WTC11 (cell line): Measurements from ENCODE around the gene CD101. TPM values are rescaled to one million over a fixed set of nuclear protein-coding genes. Genes with fewer than 3 reads are reported as not detected.

Experiments
- ATAC-seq: fragments of 200-7000 bp; cut with Tn5 transposase; 2 replicates; pipeline ENCODE4 v1.10.0; 2021; ENCODE audit warnings: mild to moderate bottlenecking, moderate library complexity
- CTCF ChIA-PET: fragments of 300-600 bp; sonication (Branson Sonifier 250); formaldehyde crosslinking; loops from one replicate; lab custom pipeline; 2021; ENCODE audit warnings: antibody characterized with exemption; lab: Charles Lee
- POLR2A ChIA-PET: fragments of 350-600 bp; sonication (Branson Sonifier 250); formaldehyde crosslinking; loops from one replicate; lab custom pipeline; 2021; ENCODE audit warnings: antibody characterized with exemption; lab: Charles Lee
- DNase-seq: peaks from one replicate; pipeline ENCODE4 v3.0.0; 2021; ENCODE audit warnings: low spot score
- H3K27ac Mint-ChIP-seq: 2 replicates; pipeline ENCODE4 v1.8.0; 2021; ENCODE audit warnings: mixed read lengths
- H3K27me3 Mint-ChIP-seq: 2 replicates; pipeline ENCODE4 v1.8.0; 2021; ENCODE audit warnings: low read depth, mild to moderate bottlenecking, moderate library complexity, mixed read lengths
- H3K36me3 Mint-ChIP-seq: 2 replicates; pipeline ENCODE4 v1.8.0; 2021; ENCODE audit warnings: mixed read lengths
- H3K4me1 Mint-ChIP-seq: 2 replicates; pipeline ENCODE4 v1.8.0; 2022; ENCODE audit warnings: mixed read lengths
- H3K4me3 Mint-ChIP-seq: 2 replicates; pipeline ENCODE4 v1.8.0; 2021; ENCODE audit warnings: mild to moderate bottlenecking, moderate library complexity, mixed read lengths
- H3K9me3 Mint-ChIP-seq: 2 replicates; pipeline ENCODE4 v1.8.0; 2021; ENCODE audit warnings: mixed read lengths
- AR ChIP-seq: fragments of 250-450 bp; sonication (Bioruptor Pico); IDR thresholded peaks from 2 replicates; pipeline ENCODE4 v1.9.0; 2021; ENCODE audit warnings: mild to moderate bottlenecking
- CDX4 ChIP-seq: fragments of 250-450 bp; sonication (Bioruptor Pico); IDR thresholded peaks from 2 replicates; pipeline ENCODE4 v1.9.0; 2021; ENCODE audit warnings: moderate library complexity, mild to moderate bottlenecking, inconsistent platforms, borderline replicate concordance
- CREB1 ChIP-seq: sonication (generic); formaldehyde crosslinking; IDR thresholded peaks from 2 replicates; pipeline ENCODE4 v1.8.0; 2023; ENCODE audit warnings: mild to moderate bottlenecking, missing genetic modification reagents
- E2F1 ChIP-seq: sonication (generic); formaldehyde crosslinking; IDR thresholded peaks from 2 replicates; pipeline ENCODE4 v1.8.0; 2022; ENCODE audit warnings: mild to moderate bottlenecking, missing genetic modification reagents
- ETV6 ChIP-seq: sonication (generic); formaldehyde crosslinking; IDR thresholded peaks from 2 replicates; pipeline ENCODE4 v1.8.1; 2022; ENCODE audit warnings: mild to moderate bottlenecking, missing genetic modification reagents
- IRF2 ChIP-seq: sonication (generic); formaldehyde crosslinking; IDR thresholded peaks from 2 replicates; pipeline ENCODE4 v1.8.0; 2022; ENCODE audit warnings: low read depth, missing genetic modification reagents, borderline replicate concordance
- MLX ChIP-seq: sonication (generic); formaldehyde crosslinking; IDR thresholded peaks from 2 replicates; pipeline ENCODE4 v1.8.1; 2023; ENCODE audit warnings: mild to moderate bottlenecking, missing genetic modification reagents, moderate library complexity
- OVOL2 ChIP-seq: fragments of 250-450 bp; sonication (Bioruptor Pico); IDR thresholded peaks from 2 replicates; pipeline ENCODE4 v1.9.0; 2021; ENCODE audit warnings: mild to moderate bottlenecking, borderline replicate concordance
- RORB ChIP-seq: fragments of 250-450 bp; sonication (Bioruptor Pico); IDR thresholded peaks from 2 replicates; pipeline ENCODE4 v1.9.0; 2021; ENCODE audit warnings: mild to moderate bottlenecking
- SMAD3 ChIP-seq: sonication (generic); formaldehyde crosslinking; IDR thresholded peaks from 2 replicates; pipeline ENCODE4 v1.8.0; 2022; ENCODE audit warnings: missing genetic modification reagents, mild to moderate bottlenecking, borderline replicate concordance
- STAT6 ChIP-seq: sonication (generic); formaldehyde crosslinking; conservative IDR thresholded peaks from 2 replicates; pipeline ENCODE4 v1.8.1; 2023; ENCODE audit warnings: mild to moderate bottlenecking, low read depth, missing genetic modification reagents, moderate library complexity
- ZNF219 ChIP-seq: sonication (generic); formaldehyde crosslinking; IDR thresholded peaks from 2 replicates; pipeline ENCODE4 v1.8.0; 2023; ENCODE audit warnings: missing genetic modification reagents, mild to moderate bottlenecking, borderline replicate concordance
- ZNF317 ChIP-seq: sonication (generic); formaldehyde crosslinking; IDR thresholded peaks from 2 replicates; pipeline ENCODE4 v1.8.1; 2023; ENCODE audit warnings: low read depth, mild to moderate bottlenecking, moderate library complexity, missing genetic modification reagents, borderline replicate concordance
- ZNF396 ChIP-seq: fragments of 250-450 bp; sonication (Bioruptor Pico); IDR thresholded peaks from 2 replicates; pipeline ENCODE4 v1.8.0; 2021; ENCODE audit warnings: mild to moderate bottlenecking, moderate library complexity, borderline replicate concordance
- total RNA-seq: library from RNA; stranded (reverse); gene quantifications from 3 replicates; pipeline ENCODE4 v1.2.3, GENCODE V29; 2021
- TF ChIP-seq, protein P1 (sequence below): fragments of 250-450 bp; sonication (Bioruptor Pico); conservative IDR thresholded peaks from 2 replicates; pipeline ENCODE4 v1.9.0; 2021; ENCODE audit warnings: mild to moderate bottlenecking
- TF ChIP-seq, protein P2 (sequence below): sonication (generic); formaldehyde crosslinking; IDR thresholded peaks from 2 replicates; pipeline ENCODE4 v1.8.1; 2023; ENCODE audit warnings: mild to moderate bottlenecking, missing genetic modification reagents, moderate library complexity
- TF ChIP-seq, protein P3 (sequence below): sonication (generic); formaldehyde crosslinking; IDR thresholded peaks from 2 replicates; pipeline ENCODE4 v1.8.0; 2023; ENCODE audit warnings: missing genetic modification reagents
- TF ChIP-seq, protein P4 (sequence below): sonication (generic); formaldehyde crosslinking; IDR thresholded peaks from 2 replicates; pipeline ENCODE4 v1.8.1; 2022; ENCODE audit warnings: missing genetic modification reagents, borderline replicate concordance
- TF ChIP-seq, protein P5 (sequence below): sonication (generic); formaldehyde crosslinking; IDR thresholded peaks from 2 replicates; pipeline ENCODE4 v1.8.1; 2023; ENCODE audit warnings: mild to moderate bottlenecking, moderate library complexity, missing genetic modification reagents

Gene CD101
- total RNA-seq, 1 experiment from 2014 or later: 1.4 TPM

DNA sequence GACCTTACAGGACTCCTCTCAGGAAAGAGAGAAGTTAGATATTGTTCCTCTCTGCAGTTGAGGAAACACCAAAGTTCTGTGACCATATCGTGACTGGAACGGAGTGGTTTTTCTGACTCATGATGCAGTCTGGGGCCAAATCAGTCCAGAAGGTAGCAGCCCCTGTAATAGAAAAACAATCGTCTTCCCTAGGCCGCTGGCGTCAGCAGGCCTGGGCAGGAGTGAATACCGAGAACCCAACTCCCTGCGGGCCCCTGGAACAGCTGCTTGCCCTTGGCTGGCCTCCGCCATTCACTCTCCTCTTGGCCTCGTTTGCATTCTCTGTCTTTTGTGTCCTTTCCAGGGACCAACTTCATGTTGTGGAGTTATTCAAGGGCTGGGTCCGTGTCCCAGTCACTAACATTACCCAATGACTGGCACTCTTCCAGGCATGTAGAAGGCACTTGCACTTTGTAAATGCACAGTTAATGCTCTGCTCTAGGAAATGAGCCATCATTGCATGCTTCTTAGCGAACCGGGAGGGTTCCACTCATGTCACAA is 10.9 kb upstream of the CD101 start:
- H3K4me1 Mint-ChIP-seq: peaks cover 27% of the 10 kb centered on the region
- H3K9me3 Mint-ChIP-seq: peaks cover 25% of the 10 kb centered on the region
- ChIA-PET CTCF (no interaction called here), POLR2A (no interaction called here)
- peak overlapping the region; percentile 77; the same call in 1 of the 2 replicates for H3K27ac Mint-ChIP-seq
- ATAC-seq (no peak), DNase-seq (no peak)
- H3K4me3 Mint-ChIP-seq: no peak overlapping the region
- TF ChIP-seq, protein P1, sequence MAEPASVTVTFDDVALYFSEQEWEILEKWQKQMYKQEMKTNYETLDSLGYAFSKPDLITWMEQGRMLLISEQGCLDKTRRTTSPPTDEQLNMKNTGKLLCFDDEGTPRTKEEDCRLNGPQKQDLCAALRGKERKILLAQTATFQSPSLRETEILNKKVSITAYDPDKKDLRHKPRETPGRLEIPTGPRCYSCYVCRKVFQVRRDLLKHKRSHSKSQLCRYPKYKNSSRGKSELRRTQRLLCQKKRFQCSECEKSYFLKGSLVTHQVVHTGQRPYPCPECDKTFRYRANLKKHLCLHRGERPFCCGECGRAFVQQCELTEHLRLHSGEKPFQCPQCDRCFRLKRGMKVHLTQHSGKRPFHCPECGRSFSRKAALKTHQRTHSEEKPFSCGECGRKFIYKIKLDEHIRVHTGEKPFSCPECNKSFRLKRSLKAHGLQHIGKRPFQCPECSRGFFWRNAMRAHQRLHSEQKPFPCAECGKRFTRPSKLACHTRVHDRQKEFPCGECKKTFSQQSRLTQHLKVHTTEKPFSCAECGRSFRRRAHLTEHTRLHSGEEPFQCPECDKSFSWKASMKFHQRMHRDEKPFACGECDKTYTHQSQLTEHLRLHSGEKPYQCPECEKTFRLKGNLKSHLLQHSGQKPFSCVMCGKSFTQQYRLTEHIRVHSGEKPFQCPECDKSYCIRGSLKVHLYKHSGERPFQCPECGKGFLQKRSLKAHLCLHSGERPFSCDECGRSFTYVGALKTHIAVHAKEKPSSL (CRISPR knock-in tag): no peak
- TF ChIP-seq SMAD3 (CRISPR knock-in tag) (no peak), ZNF219 (CRISPR knock-in tag) (no peak), ZNF396 (CRISPR knock-in tag) (no peak), ETV6 (CRISPR knock-in tag) (no peak), OVOL2 (no peak), RORB (no peak), E2F1 (CRISPR knock-in tag) (no peak), MLX (CRISPR knock-in tag) (no peak), IRF2 (CRISPR knock-in tag) (no peak), ZNF317 (CRISPR knock-in tag) (no peak), CDX4 (CRISPR knock-in tag) (no peak), CREB1 (CRISPR knock-in tag) (no peak), STAT6 (CRISPR knock-in tag) (no peak), AR (CRISPR knock-in tag) (no peak)
- TF ChIP-seq, protein P2, sequence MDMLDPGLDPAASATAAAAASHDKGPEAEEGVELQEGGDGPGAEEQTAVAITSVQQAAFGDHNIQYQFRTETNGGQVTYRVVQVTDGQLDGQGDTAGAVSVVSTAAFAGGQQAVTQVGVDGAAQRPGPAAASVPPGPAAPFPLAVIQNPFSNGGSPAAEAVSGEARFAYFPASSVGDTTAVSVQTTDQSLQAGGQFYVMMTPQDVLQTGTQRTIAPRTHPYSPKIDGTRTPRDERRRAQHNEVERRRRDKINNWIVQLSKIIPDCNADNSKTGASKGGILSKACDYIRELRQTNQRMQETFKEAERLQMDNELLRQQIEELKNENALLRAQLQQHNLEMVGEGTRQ (CRISPR knock-in tag): no peak
- TF ChIP-seq, protein P3, sequence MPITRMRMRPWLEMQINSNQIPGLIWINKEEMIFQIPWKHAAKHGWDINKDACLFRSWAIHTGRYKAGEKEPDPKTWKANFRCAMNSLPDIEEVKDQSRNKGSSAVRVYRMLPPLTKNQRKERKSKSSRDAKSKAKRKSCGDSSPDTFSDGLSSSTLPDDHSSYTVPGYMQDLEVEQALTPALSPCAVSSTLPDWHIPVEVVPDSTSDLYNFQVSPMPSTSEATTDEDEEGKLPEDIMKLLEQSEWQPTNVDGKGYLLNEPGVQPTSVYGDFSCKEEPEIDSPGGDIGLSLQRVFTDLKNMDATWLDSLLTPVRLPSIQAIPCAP: no peak
- TF ChIP-seq, protein P4, sequence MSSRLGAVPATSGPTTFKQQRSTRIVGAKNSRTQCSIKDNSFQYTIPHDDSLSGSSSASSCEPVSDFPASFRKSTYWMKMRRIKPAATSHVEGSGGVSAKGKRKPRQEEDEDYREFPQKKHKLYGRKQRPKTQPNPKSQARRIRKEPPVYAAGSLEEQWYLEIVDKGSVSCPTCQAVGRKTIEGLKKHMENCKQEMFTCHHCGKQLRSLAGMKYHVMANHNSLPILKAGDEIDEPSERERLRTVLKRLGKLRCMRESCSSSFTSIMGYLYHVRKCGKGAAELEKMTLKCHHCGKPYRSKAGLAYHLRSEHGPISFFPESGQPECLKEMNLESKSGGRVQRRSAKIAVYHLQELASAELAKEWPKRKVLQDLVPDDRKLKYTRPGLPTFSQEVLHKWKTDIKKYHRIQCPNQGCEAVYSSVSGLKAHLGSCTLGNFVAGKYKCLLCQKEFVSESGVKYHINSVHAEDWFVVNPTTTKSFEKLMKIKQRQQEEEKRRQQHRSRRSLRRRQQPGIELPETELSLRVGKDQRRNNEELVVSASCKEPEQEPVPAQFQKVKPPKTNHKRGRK: no peak
- TF ChIP-seq, protein P5, sequence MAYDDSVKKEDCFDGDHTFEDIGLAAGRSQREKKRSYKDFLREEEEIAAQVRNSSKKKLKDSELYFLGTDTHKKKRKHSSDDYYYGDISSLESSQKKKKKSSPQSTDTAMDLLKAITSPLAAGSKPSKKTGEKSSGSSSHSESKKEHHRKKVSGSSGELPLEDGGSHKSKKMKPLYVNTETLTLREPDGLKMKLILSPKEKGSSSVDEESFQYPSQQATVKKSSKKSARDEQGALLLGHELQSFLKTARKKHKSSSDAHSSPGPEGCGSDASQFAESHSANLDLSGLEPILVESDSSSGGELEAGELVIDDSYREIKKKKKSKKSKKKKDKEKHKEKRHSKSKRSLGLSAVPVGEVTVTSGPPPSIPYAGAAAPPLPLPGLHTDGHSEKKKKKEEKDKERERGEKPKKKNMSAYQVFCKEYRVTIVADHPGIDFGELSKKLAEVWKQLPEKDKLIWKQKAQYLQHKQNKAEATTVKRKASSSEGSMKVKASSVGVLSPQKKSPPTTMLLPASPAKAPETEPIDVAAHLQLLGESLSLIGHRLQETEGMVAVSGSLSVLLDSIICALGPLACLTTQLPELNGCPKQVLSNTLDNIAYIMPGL (CRISPR knock-in tag): no peak
- peaks cover 40% of the 10 kb centered on the region for H3K36me3 Mint-ChIP-seq
- no peaks in the 10 kb centered on the region for H3K27me3 Mint-ChIP-seq
